Parathyroid adenoma (tissue), 2 donors: ENCODE results near the gene ASTN2.

Source experiments
- H2AFZ ChIP-seq: fragments of 300-600 bp; sonication (generic); one replicate; pipeline ENCODE4 v1.7.0; 2017; ENCODE audit warnings: antibody characterized with exemption, mild to moderate bottlenecking
- H3K27ac ChIP-seq: fragments of 300-600 bp; sonication (generic); one replicate; pipeline ENCODE4 v1.7.0; 2017
- H3K27me3 ChIP-seq: fragments of 300-600 bp; sonication (generic); one replicate; pipeline ENCODE4 v1.7.0; 2017; ENCODE audit warnings: low read length; ENCODE audit not compliant: control insufficient read depth, insufficient read depth
- H3K36me3 ChIP-seq: fragments of 300-600 bp; sonication (generic); one replicate; pipeline ENCODE4 v1.7.0; 2017; ENCODE audit warnings: low read length; ENCODE audit not compliant: control insufficient read depth, insufficient read depth
- H3K4me1 ChIP-seq: fragments of 300-600 bp; sonication (generic); one replicate; pipeline ENCODE4 v1.7.0; 2017; ENCODE audit warnings: control low read depth
- H3K4me2 ChIP-seq: fragments of 300-600 bp; sonication (generic); one replicate; pipeline ENCODE4 v1.7.0; 2017; ENCODE audit warnings: low read length
- H3K4me3 ChIP-seq: fragments of 300-600 bp; sonication (generic); one replicate; pipeline ENCODE4 v1.7.0; 2017; ENCODE audit warnings: low read depth, low read length
- H3K79me2 ChIP-seq: fragments of 300-600 bp; sonication (generic); one replicate; pipeline ENCODE4 v1.7.0; 2017; ENCODE audit warnings: control low read depth
- H3K9ac ChIP-seq: fragments of 300-600 bp; sonication (generic); one replicate; pipeline ENCODE4 v1.7.0; 2017; ENCODE audit warnings: mild to moderate bottlenecking
- H3K9me3 ChIP-seq: fragments of 300-600 bp; sonication (generic); one replicate; pipeline ENCODE4 v1.7.0; 2017; ENCODE audit warnings: low read length; ENCODE audit not compliant: control insufficient read depth
- TF ChIP-seq, protein P1 (sequence below): fragments of 300-600 bp; sonication (generic); IDR thresholded peaks from one replicate; pipeline ENCODE4 v1.7.0; 2017; ENCODE audit warnings: antibody characterized with exemption, mild to moderate bottlenecking
- donor health status: primary hyperparathyroidism.

ASTN2 gene

DNA sequence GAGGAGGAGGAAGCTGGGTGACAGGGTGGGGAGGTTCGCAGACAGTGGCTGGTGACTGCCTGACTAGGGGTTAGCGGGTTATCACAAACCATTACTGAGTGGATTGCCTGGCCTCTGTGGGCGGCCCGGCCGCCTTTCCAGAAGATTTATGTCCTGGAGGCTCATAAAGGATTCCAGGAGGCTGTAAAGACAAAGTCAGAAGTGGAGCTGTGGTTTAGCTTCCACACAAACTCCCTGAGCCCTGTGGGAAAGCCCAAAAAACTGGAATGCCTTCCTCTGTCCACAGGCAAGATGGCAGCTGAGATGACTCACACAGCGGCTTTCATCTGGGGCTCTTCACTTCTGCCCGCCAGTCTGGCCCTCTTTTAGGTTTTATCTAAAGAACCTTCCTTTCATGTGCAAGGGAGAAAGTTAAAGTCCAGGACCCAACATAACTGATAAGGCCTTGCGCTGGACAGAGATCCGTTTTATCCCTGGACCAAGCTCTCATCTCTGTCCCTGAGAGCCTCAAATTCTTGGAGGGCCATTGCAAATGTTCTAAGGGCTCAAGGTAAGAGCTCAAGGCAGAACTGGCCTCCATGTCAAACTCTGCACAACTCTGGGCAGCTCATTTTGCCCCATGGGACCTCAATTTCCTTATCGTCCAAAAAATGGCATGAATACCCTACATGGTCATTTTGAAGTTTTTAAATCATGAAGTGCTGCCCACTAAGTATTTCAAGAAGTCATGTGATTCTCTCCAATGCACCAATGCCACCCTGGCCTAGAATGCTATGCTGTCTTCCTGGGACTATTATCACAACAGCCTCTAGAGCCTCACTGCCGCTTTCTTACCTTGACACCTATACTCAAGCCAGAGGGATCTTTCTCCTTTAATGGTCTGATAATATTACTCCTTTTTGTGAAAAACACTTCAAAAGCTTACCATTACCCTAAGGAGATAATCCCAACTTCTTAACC, 977.2 kb downstream of the ASTN2 start:
- no peaks in the 10 kb centered on the region for H3K27me3 ChIP-seq

DNA sequence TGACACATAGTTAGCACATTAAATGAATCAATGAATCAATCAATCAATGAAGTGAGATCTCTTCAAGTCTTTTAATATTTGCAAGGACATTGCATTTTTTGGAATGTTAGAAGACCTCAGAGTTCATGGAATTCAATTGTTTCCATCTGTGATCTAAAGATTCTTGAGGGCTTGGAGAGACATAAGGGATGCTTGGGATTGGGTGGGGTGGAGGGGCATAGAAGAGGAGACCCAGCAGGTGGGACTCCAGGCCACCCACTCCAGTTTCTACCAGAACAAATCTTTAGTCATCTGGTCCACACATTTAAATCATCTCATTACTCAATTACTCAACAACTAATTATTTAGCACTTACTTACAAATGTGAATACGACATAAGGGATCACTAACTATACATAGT, 978.7 kb downstream of the ASTN2 start:
- Histone ChIP-seq H3K27me3 (no peaks in the 10 kb centered on the region), H3K79me2 (no peaks in the 10 kb centered on the region), H3K4me3 (no peak overlapping the region), H3K9ac (no peak overlapping the region), H3K4me2 (no peak overlapping the region), H3K27ac (no peak overlapping the region), H3K9me3 (no peaks in the 10 kb centered on the region), H2AFZ (no peak overlapping the region), H3K36me3 (no peaks in the 10 kb centered on the region), H3K4me1 (no peaks in the 10 kb centered on the region)
- TF ChIP-seq, protein P1, sequence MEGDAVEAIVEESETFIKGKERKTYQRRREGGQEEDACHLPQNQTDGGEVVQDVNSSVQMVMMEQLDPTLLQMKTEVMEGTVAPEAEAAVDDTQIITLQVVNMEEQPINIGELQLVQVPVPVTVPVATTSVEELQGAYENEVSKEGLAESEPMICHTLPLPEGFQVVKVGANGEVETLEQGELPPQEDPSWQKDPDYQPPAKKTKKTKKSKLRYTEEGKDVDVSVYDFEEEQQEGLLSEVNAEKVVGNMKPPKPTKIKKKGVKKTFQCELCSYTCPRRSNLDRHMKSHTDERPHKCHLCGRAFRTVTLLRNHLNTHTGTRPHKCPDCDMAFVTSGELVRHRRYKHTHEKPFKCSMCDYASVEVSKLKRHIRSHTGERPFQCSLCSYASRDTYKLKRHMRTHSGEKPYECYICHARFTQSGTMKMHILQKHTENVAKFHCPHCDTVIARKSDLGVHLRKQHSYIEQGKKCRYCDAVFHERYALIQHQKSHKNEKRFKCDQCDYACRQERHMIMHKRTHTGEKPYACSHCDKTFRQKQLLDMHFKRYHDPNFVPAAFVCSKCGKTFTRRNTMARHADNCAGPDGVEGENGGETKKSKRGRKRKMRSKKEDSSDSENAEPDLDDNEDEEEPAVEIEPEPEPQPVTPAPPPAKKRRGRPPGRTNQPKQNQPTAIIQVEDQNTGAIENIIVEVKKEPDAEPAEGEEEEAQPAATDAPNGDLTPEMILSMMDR = no peak

More for the DNA sequence above, 977.2 kb downstream of the ASTN2 start:
- Histone ChIP-seq H3K9ac (no peak overlapping the region), H2AFZ (no peak overlapping the region), H3K4me2 (no peak overlapping the region), H3K9me3 (no peaks in the 10 kb centered on the region), H3K4me3 (no peak overlapping the region), H3K4me1 (no peaks in the 10 kb centered on the region), H3K79me2 (no peaks in the 10 kb centered on the region), H3K36me3 (no peaks in the 10 kb centered on the region), H3K27ac (no peak overlapping the region)
- TF ChIP-seq, protein P1 = no peak

DNA sequence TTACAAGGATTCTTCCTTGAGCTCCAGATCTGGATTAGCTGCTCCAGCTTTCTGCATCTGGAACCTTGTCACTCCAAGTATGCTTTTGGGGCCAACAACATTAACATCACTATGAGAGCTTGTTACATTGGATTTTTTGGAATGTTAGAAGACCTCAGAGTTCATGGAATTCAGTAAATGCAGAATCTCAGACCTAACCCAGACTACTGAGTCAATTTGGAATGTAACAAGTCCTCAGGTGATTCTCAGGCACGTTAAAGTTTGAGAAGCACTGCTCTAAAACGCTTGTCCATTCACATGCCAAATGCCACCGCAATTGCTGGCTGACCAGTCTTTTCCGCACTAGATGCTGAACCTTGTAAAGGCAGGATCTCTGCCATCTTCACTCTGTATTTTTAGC, 979.2 kb downstream of the ASTN2 start:
- no peak overlapping the region for H3K9ac ChIP-seq
- TF ChIP-seq, protein P1 = no peak
- H3K9me3 ChIP-seq = no peaks in the 10 kb centered on the region
- H3K4me3 ChIP-seq = no peak overlapping the region
- no peaks in the 10 kb centered on the region for H3K36me3 ChIP-seq
- no peak overlapping the region for H3K4me2 ChIP-seq
- H3K4me1 ChIP-seq = no peaks in the 10 kb centered on the region
- H2AFZ ChIP-seq = no peak overlapping the region
- no peak overlapping the region for H3K27ac ChIP-seq
- H3K79me2 ChIP-seq = no peaks in the 10 kb centered on the region
- no peaks in the 10 kb centered on the region for H3K27me3 ChIP-seq

DNA sequence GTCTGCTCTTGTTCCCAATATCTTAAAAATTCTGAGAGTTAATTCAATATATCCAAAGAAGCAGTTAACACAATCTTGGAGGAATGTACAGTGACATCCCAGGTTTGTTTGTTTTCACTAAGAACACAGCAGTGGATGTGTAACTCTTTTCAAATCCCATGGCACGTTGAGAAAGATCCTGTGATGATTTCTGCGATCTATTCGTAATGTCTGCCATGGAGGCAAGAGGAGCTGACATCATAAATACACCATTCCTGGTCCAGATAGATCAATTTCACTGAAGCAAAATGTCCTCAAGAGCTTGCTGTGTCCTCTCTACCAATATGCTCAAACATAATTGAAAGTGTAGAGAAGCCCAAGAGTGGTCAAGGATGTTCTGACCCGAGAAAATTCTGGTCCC, 980.5 kb downstream of the ASTN2 start:
- H3K4me1 ChIP-seq = no peaks in the 10 kb centered on the region
- H3K36me3 ChIP-seq = no peaks in the 10 kb centered on the region
- no peak overlapping the region for H3K27ac ChIP-seq
- TF ChIP-seq, protein P1 = no peak
- no peaks in the 10 kb centered on the region for H3K79me2 ChIP-seq
- no peak overlapping the region for H3K4me2 ChIP-seq
- no peaks in the 10 kb centered on the region for H3K9me3 ChIP-seq
- H3K27me3 ChIP-seq = no peaks in the 10 kb centered on the region
- H2AFZ ChIP-seq = no peak overlapping the region
- H3K9ac ChIP-seq = no peak overlapping the region
- H3K4me3 ChIP-seq = no peak overlapping the region

DNA sequence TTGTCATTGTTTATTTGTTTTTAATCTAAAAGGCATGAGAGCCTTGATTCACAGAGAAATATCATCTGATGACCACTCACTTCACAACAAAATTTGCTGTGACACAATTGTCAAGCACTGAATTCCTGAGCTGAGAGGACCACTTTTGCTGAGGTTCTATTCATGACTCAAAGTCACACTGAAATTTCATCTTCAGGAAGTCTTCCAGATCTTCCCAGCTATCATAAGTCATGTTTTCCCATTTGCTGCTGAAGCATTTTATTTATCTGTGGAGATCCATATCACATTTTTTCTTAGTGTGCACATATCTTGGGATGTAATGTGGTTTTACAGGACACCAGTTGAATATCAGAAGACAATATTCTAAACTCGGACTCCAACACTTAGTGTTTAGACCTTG, 982.8 kb downstream of the ASTN2 start:
- no peaks in the 10 kb centered on the region for H3K36me3 ChIP-seq
- H3K9ac ChIP-seq = no peak overlapping the region
- H3K4me2 ChIP-seq = no peak overlapping the region
- TF ChIP-seq, protein P1 = no peak
- no peak overlapping the region for H3K4me3 ChIP-seq
- no peaks in the 10 kb centered on the region for H3K9me3 ChIP-seq
- H3K79me2 ChIP-seq = no peaks in the 10 kb centered on the region
- no peak overlapping the region for H2AFZ ChIP-seq
- H3K27ac ChIP-seq = no peak overlapping the region
- H3K27me3 ChIP-seq = no peaks in the 10 kb centered on the region
- no peaks in the 10 kb centered on the region for H3K4me1 ChIP-seq
